AG09309 (cell line): ENCODE results near the gene DCAF15.
"Not testable (repeated sequence)": the region's sequence is repeated elsewhere in the genome, so short reads cannot be mapped to it uniquely, and the experiment has no call there.

Source experiments
- DNase-seq: peaks from one replicate; pipeline ENCODE4 v3.0.0-alpha.2; 2010; ENCODE audit warnings: low read depth
- H3K4me3 ChIP-seq: 2 replicates; pipeline ENCODE4 v1.5.1; 2011; ENCODE audit warnings: mild to moderate bottlenecking, low read depth, low read length, moderate library complexity; ENCODE audit not compliant: control insufficient read depth
- TF ChIP-seq, protein P1 (sequence below): IDR thresholded peaks from 2 replicates; pipeline ENCODE4 v1.5.1; 2011; ENCODE audit warnings: mild to moderate bottlenecking, low read depth, low read length, inconsistent platforms; ENCODE audit not compliant: insufficient read depth, control insufficient read depth; ENCODE audit errors: missing control alignments

DCAF15 gene

DNA sequence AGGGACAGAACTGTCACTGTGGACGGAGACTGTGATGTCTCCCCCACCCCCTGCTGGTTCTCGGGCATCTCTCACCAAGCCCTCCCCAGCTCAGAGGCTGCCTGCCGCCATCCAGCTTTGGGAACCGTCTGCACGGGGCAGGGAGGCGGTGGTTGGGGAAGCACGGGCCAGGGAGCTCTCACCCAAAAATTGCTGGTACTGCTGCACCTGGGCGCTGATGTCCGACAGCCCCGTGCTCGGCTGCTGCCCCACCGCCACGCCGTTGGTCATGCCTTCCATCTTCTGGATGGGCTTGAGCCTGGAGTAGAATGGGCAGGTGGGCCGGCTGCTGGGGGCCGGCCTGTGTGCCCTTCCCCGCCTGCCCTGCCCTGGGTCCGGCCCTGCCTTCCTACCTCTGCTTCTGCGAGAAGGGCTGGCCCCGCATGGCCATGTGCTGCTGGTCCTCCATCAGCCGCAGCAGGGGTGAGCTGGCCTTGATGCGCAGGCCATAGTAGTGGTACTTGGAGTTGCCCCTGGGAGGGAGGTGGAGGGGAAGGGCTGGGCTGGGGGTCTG, 16.1 kb downstream of the DCAF15 start:
- no peak overlapping the region for H3K4me3 ChIP-seq
- TF ChIP-seq, protein P1, sequence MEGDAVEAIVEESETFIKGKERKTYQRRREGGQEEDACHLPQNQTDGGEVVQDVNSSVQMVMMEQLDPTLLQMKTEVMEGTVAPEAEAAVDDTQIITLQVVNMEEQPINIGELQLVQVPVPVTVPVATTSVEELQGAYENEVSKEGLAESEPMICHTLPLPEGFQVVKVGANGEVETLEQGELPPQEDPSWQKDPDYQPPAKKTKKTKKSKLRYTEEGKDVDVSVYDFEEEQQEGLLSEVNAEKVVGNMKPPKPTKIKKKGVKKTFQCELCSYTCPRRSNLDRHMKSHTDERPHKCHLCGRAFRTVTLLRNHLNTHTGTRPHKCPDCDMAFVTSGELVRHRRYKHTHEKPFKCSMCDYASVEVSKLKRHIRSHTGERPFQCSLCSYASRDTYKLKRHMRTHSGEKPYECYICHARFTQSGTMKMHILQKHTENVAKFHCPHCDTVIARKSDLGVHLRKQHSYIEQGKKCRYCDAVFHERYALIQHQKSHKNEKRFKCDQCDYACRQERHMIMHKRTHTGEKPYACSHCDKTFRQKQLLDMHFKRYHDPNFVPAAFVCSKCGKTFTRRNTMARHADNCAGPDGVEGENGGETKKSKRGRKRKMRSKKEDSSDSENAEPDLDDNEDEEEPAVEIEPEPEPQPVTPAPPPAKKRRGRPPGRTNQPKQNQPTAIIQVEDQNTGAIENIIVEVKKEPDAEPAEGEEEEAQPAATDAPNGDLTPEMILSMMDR: no peak
- DNase-seq: no peak

DNA sequence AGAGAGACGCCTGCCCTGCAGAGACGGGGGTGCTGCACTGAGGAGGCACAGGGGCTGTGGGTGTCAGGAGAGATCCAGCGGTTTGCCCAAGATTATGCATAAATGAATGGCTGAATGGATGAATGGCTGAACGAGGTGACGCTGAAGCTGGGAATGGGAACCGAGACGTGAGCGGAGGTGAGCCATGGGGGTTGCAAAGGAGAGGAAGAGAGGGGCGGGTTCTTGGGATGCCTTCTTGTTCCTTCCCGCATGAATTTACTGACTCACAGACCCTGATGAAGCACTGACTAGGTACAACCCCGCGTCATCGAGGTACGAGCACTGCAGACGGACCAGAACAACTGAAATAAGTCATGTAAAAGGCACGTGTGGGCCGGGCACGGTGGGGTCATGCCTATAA, 16.7 kb downstream of the DCAF15 start:
- DNase-seq: no peak
- TF ChIP-seq, protein P1: no peak

DNA sequence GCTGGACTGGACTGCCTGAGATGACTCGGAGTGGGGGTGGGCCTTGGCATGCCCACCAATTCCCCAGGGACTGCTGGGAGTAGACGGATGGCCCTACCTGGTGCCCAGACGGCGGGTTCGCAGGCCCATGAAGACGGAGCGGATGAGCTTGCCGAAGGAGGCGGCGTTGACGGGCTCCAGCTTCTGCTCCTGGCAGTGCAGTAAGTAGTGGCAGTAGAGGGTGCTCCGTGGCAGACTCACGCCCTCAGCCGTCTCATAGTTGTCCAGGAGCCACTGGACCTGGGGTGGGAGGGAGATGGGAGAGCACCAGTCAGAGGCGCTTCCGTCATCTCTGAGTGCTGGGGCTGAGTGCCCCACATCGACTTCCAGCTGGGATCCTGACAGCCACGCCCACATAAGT, 17.6 kb downstream of the DCAF15 start:
- no peak overlapping the region for H3K4me3 ChIP-seq
- DNase-seq: no peak
- TF ChIP-seq, protein P1: no peak

More for the DNA sequence above, 16.7 kb downstream of the DCAF15 start:
- no peak overlapping the region for H3K4me3 ChIP-seq

DNA sequence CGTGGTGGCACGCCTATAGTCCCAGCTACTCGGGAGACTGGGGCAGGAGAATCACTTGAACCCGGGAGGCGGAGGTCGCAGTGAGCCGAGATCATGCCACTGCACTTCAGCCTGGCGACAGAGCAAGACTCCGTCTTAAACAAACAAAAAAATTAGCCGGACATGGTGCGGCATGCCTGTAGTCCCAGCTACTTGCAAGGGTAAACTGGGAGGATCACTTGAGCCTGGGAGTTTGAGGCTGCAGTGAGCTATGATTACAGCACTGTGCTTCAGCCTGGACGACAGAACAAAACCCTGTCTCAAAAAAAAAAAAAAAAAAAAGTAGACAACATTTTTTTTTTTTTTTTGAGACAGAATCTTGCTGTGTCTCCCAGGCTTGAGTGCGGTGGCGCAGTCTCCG, 19.6 kb downstream of the DCAF15 start:
- not testable (repeated sequence) for H3K4me3 ChIP-seq, DNase-seq

DNA sequence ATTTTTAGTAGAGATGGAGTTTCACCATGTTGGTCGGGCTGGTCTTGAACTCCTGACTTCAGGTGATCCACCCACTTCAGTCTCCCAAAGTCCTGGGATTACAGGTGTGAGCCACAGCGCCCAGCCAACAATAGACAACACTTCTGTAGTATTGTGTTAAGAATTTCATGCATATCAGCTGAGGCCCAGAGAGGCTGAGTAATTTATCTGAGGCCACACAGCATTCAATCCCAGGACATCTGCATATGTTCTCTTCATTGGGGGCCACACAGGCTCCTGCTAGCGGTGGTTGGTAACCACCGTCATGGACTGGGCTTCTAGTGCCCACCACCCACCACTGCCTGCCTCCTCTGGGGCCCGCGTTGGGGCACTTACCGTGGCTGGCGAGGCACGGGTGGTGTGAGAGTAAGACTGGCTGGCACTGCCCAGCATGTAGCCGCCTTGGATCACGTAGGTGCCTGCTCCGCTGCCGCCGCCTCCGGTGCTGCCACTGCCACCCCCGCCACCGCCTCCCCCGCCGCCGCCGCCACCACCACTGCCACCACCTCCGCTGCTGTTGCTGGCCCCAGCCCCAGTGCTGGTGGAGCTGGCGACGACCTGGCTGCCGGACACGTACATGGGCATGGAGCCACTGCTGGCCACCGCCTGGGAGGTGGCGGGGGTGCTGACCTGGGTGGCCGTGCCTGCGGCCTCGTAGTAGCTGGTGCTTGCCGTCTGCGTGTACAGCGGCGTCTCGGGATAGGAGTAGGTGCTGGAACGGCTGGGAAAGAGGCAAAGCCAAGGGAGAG, 20.3 kb downstream of the DCAF15 start:
- TF ChIP-seq, protein P1: no peak
- no peak for DNase-seq
- no peak overlapping the region for H3K4me3 ChIP-seq

DNA sequence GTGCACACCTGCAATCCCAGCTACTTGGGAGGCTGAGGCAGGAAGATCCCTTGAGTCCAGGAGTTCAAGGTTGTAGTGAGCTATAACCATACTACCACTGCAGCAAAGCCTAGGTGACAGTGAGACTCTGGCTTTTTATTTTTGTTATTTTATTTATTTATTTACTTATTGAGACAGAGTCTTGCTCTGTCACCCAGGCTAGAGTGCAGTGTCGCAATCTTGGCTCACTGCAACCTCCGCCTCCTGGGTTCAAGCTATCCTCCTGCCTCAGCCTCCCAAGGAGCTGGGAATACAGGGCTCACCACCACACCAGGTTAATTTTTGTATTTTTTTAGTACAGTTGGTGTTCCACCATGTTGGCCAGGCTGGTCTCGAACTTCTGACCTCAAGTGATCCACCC, 21.2 kb downstream of the DCAF15 start:
- DNase-seq, H3K4me3 ChIP-seq: not testable (repeated sequence)

DNA sequence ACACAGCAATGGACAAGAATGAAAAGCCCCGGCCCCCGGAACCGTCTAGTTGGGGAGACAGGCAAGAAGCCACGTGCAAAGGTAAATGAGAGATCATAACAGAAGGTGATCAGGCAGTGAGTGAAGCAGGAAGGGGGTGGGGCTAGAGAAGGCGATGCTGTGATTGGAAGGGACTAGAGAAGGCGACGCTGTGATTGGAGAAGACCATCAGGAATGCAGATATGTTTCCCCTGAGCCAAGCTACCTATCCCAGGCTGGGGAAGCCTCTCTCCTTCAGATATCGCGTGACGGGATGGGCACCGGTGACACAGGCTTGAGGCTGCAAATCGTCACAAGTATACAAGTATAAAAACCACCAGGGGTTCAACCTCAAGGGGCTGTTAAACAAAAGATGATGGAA, 21.8 kb downstream of the DCAF15 start:
- TF ChIP-seq, protein P1: no peak
- DNase-seq: no peak
- no peak overlapping the region for H3K4me3 ChIP-seq

DNA sequence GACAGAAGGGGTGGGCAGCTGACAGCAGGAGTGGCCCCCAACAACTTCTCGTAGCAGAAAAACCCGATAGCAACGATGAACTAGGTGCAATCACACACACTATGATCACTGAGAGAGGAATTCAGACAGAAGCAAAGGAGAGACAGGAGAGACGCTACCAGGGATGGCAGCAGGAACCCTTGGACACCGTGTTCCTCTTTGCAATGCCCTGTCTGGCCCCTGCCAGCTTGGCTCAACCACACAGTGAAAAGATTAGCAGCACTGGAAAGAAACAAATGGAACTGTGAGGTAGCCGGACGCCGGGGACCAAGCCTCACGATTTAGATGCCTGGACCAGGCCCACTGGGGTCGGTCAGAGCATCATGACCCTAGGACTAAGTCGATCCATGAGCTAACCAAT, 23.6 kb downstream of the DCAF15 start:
- no peak for DNase-seq
- no peak overlapping the region for H3K4me3 ChIP-seq
- TF ChIP-seq, protein P1: no peak
